IPS DF 6.9 (cell line): Measurements from ENCODE around the gene USP28.
"Not testable (repeated sequence)": the region's sequence is repeated elsewhere in the genome, so short reads cannot be mapped to it uniquely, and the experiment has no call there.

Source experiments
- DNase-seq: peaks from one replicate; pipeline ENCODE4 v3.0.0-alpha.2; 2013; ENCODE audit warnings: low read depth, low spot score
- H3K27ac ChIP-seq: one replicate; pipeline ENCODE4 v1.5.1; 2013; ENCODE audit warnings: low read length, control low read depth
- H3K27me3 ChIP-seq: 2 replicates; pipeline ENCODE4 v1.6.1; 2013; ENCODE audit warnings: mild to moderate bottlenecking, low read length; ENCODE audit not compliant: control insufficient read depth, insufficient read depth
- H3K36me3 ChIP-seq: 2 replicates; pipeline ENCODE4 v1.6.1; 2013; ENCODE audit warnings: low read length; ENCODE audit not compliant: control insufficient read depth, insufficient read depth
- H3K4me1 ChIP-seq: 2 replicates; pipeline ENCODE4 v1.6.1; 2013; ENCODE audit warnings: low read length; ENCODE audit not compliant: control insufficient read depth, insufficient read depth
- H3K4me3 ChIP-seq: 2 replicates; pipeline ENCODE4 v1.5.1; 2013; ENCODE audit warnings: mild to moderate bottlenecking, low read length
- H3K9me3 ChIP-seq: 2 replicates; pipeline ENCODE4 v1.6.1; 2013; ENCODE audit warnings: low read length, inconsistent platforms; ENCODE audit not compliant: control insufficient read depth, insufficient read depth
- WGBS: extraction: QIAGEN DNeasy Blood & Tissue Kit; methylation state at CpG from one replicate; pipeline ENCODE4 v1.1.7; 2013; ENCODE audit warnings: mixed read lengths, missing lambda C conversion rate; ENCODE audit not compliant: insufficient read length, insufficient coverage; 5-methylcytosine and 5-hydroxymethylcytosine counted together

Gene USP28, protein sequence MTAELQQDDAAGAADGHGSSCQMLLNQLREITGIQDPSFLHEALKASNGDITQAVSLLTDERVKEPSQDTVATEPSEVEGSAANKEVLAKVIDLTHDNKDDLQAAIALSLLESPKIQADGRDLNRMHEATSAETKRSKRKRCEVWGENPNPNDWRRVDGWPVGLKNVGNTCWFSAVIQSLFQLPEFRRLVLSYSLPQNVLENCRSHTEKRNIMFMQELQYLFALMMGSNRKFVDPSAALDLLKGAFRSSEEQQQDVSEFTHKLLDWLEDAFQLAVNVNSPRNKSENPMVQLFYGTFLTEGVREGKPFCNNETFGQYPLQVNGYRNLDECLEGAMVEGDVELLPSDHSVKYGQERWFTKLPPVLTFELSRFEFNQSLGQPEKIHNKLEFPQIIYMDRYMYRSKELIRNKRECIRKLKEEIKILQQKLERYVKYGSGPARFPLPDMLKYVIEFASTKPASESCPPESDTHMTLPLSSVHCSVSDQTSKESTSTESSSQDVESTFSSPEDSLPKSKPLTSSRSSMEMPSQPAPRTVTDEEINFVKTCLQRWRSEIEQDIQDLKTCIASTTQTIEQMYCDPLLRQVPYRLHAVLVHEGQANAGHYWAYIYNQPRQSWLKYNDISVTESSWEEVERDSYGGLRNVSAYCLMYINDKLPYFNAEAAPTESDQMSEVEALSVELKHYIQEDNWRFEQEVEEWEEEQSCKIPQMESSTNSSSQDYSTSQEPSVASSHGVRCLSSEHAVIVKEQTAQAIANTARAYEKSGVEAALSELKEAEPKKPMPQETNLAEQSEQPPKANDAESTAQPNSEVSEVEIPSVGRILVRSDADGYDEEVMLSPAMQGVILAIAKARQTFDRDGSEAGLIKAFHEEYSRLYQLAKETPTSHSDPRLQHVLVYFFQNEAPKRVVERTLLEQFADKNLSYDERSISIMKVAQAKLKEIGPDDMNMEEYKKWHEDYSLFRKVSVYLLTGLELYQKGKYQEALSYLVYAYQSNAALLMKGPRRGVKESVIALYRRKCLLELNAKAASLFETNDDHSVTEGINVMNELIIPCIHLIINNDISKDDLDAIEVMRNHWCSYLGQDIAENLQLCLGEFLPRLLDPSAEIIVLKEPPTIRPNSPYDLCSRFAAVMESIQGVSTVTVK

DNA sequence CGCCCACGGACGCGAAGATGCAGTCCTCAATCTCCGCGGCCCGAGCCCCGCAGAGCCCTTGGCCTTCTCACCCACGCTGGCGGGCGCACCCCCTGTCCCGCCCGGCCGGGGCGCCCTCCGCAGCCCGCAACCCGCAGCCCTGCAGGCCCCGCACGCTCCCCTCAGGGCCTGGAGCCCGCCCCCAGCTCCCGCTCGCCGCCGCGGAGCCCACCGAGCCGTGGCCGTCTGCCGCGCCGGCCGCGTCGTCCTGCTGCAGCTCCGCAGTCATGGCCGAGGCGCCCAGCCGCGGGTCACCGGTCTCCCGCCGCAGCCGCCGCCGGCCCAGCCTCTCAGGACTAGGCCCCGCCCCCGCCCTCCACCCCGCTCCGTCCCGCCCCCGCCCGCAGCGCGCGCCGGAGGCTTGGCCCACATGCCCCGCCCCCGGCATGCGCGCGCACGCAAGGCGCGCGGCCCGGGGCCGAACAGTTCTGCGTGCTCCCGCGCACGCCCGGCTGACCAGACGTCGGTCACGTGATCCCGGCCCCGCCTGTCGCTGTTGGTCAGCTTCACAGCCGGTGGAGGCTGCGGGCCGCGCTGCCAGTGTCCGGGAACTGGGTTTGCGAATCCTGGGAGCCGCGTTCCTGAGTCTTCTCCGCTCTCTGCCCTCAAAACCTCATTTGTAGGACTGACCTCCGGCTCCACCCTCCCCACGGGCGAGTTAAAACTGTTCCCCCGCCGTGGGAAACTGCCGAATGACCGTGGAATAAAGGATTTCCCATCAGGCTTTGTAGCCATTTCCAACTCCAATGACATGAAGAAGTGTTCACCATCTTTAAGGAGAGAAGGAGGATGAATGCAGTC, at the start of gene USP28:
USP28 (minus strand) TSS at position 339 of the 840 bp plus-strand sequence; CDS start at position 268, 71 bp downstream.
- peak; percentile 80 for DNase-seq
- no peak within 1 kb of the TSS for H3K27ac ChIP-seq
- WGBS, result no CpG with 5 or more reads among the region's 95 CpGs
- H3K36me3 ChIP-seq, result no peaks in the 10 kb centered on the region; the same call in 1 of the 2 replicates
- H3K9me3 ChIP-seq, result no peaks in the 10 kb centered on the region
- H3K27me3 ChIP-seq, result no peaks in the 10 kb centered on the region
- H3K4me3 ChIP-seq, result peak within 1 kb of the TSS; percentile 79; the same call in 1 of the 2 replicates
- peaks cover 5% of the 10 kb centered on the region; the same call in 1 of the 2 replicates for H3K4me1 ChIP-seq

DNA sequence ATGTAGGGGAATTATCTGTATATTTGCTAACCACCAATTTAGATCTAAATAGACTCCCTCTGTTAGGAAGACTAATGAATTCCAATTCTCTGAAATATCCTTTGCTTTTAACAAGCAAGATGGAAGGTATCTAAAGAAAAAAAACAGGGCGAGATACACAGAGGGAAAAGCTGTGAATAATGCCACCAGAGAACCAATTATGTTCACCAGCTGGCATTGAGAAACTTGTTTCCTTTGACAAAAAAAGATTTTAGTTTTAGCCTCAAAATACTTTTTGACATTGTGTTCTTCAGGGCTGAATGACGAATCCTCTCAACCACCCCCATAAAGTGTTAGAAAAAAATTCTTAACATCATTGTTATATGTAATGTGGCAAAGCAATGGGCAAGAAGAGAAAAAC, 48.2 kb upstream of the USP28 start:
- Histone ChIP-seq H3K27me3 (no peaks in the 10 kb centered on the region), H3K4me1 (no peaks in the 10 kb centered on the region), H3K36me3 (no peaks in the 10 kb centered on the region), H3K4me3 (no peak overlapping the region), H3K9me3 (no peaks in the 10 kb centered on the region), H3K27ac (no peak overlapping the region)
- no CpG with 5 or more reads among the region's 2 CpGs for WGBS
- no peak for DNase-seq

DNA sequence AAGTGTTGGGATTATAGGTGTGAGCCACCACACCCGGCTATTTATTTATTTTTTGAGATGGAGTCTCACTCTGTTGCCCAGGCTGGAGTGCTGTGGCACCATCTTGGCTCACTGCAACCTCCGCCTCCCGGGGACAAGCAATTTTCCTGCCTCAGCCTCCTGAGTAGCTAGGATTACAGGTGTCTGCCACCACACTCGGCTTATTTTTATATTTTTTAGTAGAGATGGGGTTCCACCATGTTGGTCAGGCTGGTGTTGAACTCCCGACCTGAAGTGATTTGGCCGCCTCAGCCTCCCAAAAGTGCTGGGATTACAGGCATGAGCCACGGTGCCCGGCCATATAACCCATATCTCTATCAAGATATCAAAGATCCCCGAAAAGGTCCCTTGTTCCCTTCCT, 36.1 kb upstream of the USP28 start:
- H3K4me1 ChIP-seq, H3K4me3 ChIP-seq, H3K36me3 ChIP-seq, H3K27me3 ChIP-seq, H3K27ac ChIP-seq, H3K9me3 ChIP-seq, DNase-seq: not testable (repeated sequence)
- no CpG with 5 or more reads among the region's 9 CpGs for WGBS

DNA sequence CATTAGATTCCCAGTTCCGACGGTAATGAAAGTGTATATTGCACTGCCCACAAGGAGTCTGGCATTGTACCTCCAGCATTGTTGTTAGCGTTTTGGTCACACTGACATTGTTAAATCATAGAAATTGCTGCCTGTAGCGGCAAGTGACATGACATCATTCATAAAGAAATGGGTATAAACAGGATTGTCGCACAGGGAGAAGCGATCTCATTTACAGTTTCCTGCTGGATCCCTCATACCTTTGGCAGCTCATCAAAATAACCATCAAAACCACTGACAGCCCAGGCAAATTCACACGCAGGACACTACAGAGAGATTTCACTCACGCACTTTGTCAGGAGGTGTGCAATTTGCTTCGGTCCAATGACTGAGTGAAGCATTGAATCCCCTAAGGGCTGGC, 32.7 kb upstream of the USP28 start:
- WGBS, result no CpG with 5 or more reads among the region's 9 CpGs
- no peak overlapping the region for H3K4me3 ChIP-seq
- H3K36me3 ChIP-seq, result no peaks in the 10 kb centered on the region
- H3K4me1 ChIP-seq, result peaks cover 2% of the 10 kb centered on the region; the same call in 1 of the 2 replicates
- H3K9me3 ChIP-seq, result no peaks in the 10 kb centered on the region
- H3K27ac ChIP-seq, result no peak overlapping the region
- DNase-seq, result no peak
- no peaks in the 10 kb centered on the region for H3K27me3 ChIP-seq

DNA sequence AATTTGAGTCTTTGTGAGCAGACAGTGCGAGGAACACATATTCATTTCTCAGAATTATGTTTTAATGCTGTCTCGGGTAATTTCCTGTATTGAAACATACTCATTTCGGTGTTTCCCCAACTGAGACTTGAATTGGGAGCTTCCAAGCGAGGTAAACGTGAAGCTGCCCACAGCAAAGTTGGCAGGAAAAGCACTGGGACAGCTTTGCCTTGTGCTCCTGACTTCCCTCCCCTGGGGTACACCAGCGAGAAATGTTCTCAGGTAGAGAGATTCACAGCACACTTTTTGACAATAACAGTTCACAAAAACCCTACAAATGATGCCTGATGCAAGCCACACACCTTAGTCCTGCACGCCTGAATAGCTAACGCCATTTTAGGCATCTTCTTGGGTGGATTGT, 32.3 kb upstream of the USP28 start:
- WGBS, result no CpG with 5 or more reads among the region's 8 CpGs
- H3K27ac ChIP-seq, result no peak overlapping the region
- no peaks in the 10 kb centered on the region for H3K36me3 ChIP-seq
- no peaks in the 10 kb centered on the region for H3K9me3 ChIP-seq
- no peak overlapping the region for H3K4me3 ChIP-seq
- peaks cover 2% of the 10 kb centered on the region; the same call in 1 of the 2 replicates for H3K4me1 ChIP-seq
- no peaks in the 10 kb centered on the region for H3K27me3 ChIP-seq
- no peak for DNase-seq

DNA sequence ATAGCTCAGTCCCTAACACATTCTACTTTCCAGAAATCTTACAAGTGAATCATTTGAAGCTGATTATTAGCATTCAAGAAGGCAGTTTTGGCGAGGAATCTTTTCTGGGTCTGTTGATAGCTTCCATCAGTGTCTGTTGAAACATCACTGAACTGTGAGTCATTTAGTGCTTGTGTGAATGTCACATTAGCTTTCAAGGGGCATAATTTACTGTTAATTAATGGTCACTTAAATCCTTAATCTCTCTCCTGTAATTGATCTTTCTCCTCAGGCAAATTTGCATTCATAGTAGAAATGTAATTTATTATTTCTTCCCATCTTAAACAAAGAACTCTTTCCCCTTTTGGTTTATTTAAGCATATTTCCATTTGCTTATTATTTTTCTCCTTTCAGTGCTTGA, 31.8 kb upstream of the USP28 start:
- no peak overlapping the region for H3K27ac ChIP-seq
- no peaks in the 10 kb centered on the region for H3K9me3 ChIP-seq
- no peaks in the 10 kb centered on the region for H3K27me3 ChIP-seq
- no CpG with 5 or more reads among the region's 1 CpG for WGBS
- no peak for DNase-seq
- H3K4me3 ChIP-seq, result no peak overlapping the region
- H3K36me3 ChIP-seq, result no peaks in the 10 kb centered on the region
- peaks cover 2% of the 10 kb centered on the region; the same call in 1 of the 2 replicates for H3K4me1 ChIP-seq

DNA sequence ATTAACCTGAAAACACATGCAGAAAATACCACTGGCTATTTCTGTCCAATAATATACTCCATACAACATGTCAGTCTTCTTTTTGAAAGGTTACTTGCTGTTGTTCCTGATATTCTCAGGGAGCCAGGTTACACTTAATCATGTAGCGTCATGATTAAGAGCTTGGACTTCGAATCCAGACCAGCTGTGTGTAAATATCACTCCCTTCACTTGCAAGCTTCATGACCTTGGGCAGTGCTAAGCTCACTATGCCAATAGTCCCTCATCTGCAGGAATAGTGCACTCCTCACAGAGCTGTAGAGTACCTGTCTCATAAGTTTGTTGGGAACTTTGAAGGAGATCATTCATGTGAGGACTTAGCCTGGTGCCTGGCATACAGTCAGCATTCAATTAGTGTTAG, 31.1 kb upstream of the USP28 start:
- Histone ChIP-seq H3K4me3 (no peak overlapping the region), H3K27me3 (no peaks in the 10 kb centered on the region), H3K4me1 (peaks cover 2% of the 10 kb centered on the region; the same call in 1 of the 2 replicates), H3K9me3 (no peaks in the 10 kb centered on the region), H3K27ac (no peak overlapping the region), H3K36me3 (no peaks in the 10 kb centered on the region)
- no CpG with 5 or more reads among the region's 2 CpGs for WGBS
- DNase-seq, result no peak

DNA sequence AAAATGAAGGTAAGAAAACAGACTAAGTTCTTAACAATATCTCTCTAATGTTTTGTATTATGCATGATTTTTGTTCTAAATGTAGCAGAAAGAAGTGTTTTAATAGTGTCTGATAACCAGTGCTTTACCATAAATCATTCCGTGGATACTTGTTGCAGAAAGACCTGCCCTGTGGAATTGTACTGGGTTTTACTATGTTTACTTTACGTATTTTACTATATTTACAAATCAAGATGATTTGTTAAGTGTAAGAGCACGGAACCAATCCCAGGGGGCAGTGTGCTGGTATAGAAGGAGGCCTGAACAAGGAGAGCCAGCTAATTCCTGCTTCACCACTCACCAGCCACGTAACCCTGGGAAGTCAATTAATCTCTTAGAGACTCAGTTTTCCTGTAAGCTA, 30.7 kb upstream of the USP28 start:
- Histone ChIP-seq H3K4me1 (peaks cover 2% of the 10 kb centered on the region; the same call in 1 of the 2 replicates), H3K36me3 (no peaks in the 10 kb centered on the region), H3K4me3 (no peak overlapping the region), H3K27ac (no peak overlapping the region), H3K9me3 (no peaks in the 10 kb centered on the region), H3K27me3 (no peaks in the 10 kb centered on the region)
- no peak for DNase-seq
- no CpG with 5 or more reads among the region's 4 CpGs for WGBS

DNA sequence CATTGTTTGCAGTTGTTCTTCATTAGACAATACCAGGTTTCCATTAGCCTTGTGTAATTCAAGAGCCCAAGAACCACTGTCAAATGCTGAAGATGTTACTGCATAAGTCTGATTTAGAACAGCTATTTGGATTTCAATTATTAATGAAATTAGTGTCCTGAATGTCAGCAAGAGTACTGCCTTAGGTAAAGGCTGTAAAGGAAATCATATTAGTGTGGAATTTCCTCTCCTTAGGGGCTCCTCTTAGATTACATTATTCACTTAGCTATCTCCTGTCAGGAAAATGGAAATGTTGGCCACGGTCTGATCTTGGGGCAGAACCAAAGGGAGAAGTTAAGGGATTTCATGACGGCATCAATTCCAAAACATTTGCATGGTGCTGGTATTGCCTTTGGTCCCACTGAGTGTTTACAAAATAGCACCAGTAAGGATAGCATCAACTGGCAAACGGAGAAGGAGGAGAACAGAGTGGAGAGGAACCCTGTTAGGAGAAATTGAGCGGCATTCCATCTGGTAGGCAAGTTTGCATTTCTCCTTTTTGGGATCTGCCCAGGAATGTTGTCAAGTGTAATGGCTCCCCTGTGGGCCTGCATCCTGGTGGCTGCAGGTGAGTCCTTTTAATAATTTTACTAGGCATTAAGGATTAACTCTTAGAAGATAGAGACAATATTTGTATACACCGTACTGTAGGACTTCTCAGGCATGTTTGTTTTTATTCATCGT, 29.2 kb upstream of the USP28 start, which contains the start of gene HTR3B:
HTR3B (plus strand) TSS at position 418 of the 723 bp plus-strand sequence; CDS start at position 556, 138 bp downstream.
- WGBS, result no CpG with 5 or more reads among the region's 6 CpGs
- no peaks in the 10 kb centered on the region for H3K36me3 ChIP-seq
- DNase-seq, result no peak
- no peaks in the 10 kb centered on the region for H3K27me3 ChIP-seq
- H3K27ac ChIP-seq, result no peak within 1 kb of the TSS
- H3K4me1 ChIP-seq, result peaks cover 2% of the 10 kb centered on the region; the same call in 1 of the 2 replicates
- no peaks in the 10 kb centered on the region for H3K9me3 ChIP-seq
- no peak within 1 kb of the TSS for H3K4me3 ChIP-seq
